HEK293 (cell line): ENCODE measurements around the gene CTDSP1.
A peak's percentile ranks its signal among the peaks of the same experiment; 100 is the strongest.

Experiments
- CTCF ChIA-PET: fragments of 350-600 bp; formaldehyde crosslinking; extraction: SDS; loops from one replicate; lab custom pipeline; 2021; ENCODE audit warnings: antibody characterized with exemption; lab: Yijun Ruan, JAX
- POLR2A ChIA-PET: fragments of 300-600 bp; formaldehyde crosslinking; extraction: SDS; loops from one replicate; lab custom pipeline; 2020; ENCODE audit warnings: antibody characterized with exemption, inconsistent platforms; lab: Yijun Ruan, JAX
- H3K27ac ChIP-seq: fragments of 200-500 bp; sonication (Bioruptor generic); 2 replicates; pipeline ENCODE4 v1.5.1; 2014; ENCODE audit warnings: low read depth, low read length, control low read depth, inconsistent platforms; ENCODE audit errors: extremely low read depth
- H3K36me3 ChIP-seq, 2 experiments: fragments of 200-500 bp in 1 of 2; sonication (Bioruptor generic) in 1 of 2; 1 replicate in 1 of 2; 2 replicates in 1 of 2; pipeline ENCODE4 v1.5.1; 2014 to 2017; ENCODE audit warnings: inconsistent platforms in 2 of 2, low read length in 2 of 2; ENCODE audit not compliant: control insufficient read depth in 2 of 2, insufficient read depth in 1 of 2
- H3K4me1 ChIP-seq: fragments of 200-500 bp; sonication (Bioruptor generic); 2 replicates; pipeline ENCODE4 v1.5.1; 2014; ENCODE audit warnings: mild to moderate bottlenecking, low read length, inconsistent platforms; ENCODE audit not compliant: control insufficient read depth, insufficient read depth
- H3K4me3 ChIP-seq: 2 replicates; pipeline ENCODE4 v1.5.1; 2011; ENCODE audit warnings: low read depth, mild to moderate bottlenecking, control low read depth, low read length, moderate library complexity
- H3K9me3 ChIP-seq: fragments of 200-500 bp; sonication (Bioruptor generic); 2 replicates; pipeline ENCODE4 v1.5.1; 2014; ENCODE audit warnings: low read depth, low read length, inconsistent platforms; ENCODE audit not compliant: control insufficient read depth, insufficient read depth
- KLF9 ChIP-seq: fragments of 450-650 bp; formaldehyde crosslinking; IDR thresholded peaks from 2 replicates; pipeline ENCODE4 v1.5.1; 2016; ENCODE audit warnings: missing biosample characterization, missing genetic modification characterization, low read depth
- MZF1 ChIP-seq: fragments of 450-650 bp; formaldehyde crosslinking; IDR thresholded peaks from 2 replicates; pipeline ENCODE4 v1.5.1; 2017; ENCODE audit warnings: missing biosample characterization, missing genetic modification characterization, borderline replicate concordance
- PRDM4 ChIP-seq: fragments of 450-650 bp; formaldehyde crosslinking; IDR thresholded peaks from 2 replicates; pipeline ENCODE4 v1.5.1; 2017; ENCODE audit warnings: missing biosample characterization, missing genetic modification characterization
- ZBTB21 ChIP-seq: fragments of 450-650 bp; formaldehyde crosslinking; IDR thresholded peaks from 2 replicates; pipeline ENCODE4 v1.5.1; 2017; ENCODE audit warnings: missing biosample characterization, missing genetic modification characterization
- ZNF138 ChIP-seq: fragments of 450-650 bp; formaldehyde crosslinking; IDR thresholded peaks from 2 replicates; pipeline ENCODE4 v1.5.1; 2016; ENCODE audit warnings: missing biosample characterization, missing genetic modification characterization, borderline replicate concordance
- ZNF174 ChIP-seq: fragments of 450-650 bp; formaldehyde crosslinking; IDR thresholded peaks from 2 replicates; pipeline ENCODE4 v1.5.0; 2017; ENCODE audit warnings: missing biosample characterization, mild to moderate bottlenecking, missing genetic modification characterization
- ZNF211 ChIP-seq: fragments of 450-650 bp; formaldehyde crosslinking; IDR thresholded peaks from 2 replicates; pipeline ENCODE4 v1.5.1; 2016; ENCODE audit warnings: low read depth, missing biosample characterization, missing genetic modification characterization
- ZNF223 ChIP-seq: fragments of 450-650 bp; formaldehyde crosslinking; IDR thresholded peaks from 2 replicates; pipeline ENCODE4 v1.5.1; 2016; ENCODE audit warnings: missing biosample characterization, missing genetic modification characterization
- ZNF311 ChIP-seq: fragments of 450-650 bp; formaldehyde crosslinking; IDR thresholded peaks from 2 replicates; pipeline ENCODE4 v1.5.1; 2017; ENCODE audit warnings: missing biosample characterization, missing genetic modification characterization, borderline replicate concordance
- ZNF324 ChIP-seq: fragments of 450-650 bp; formaldehyde crosslinking; IDR thresholded peaks from 2 replicates; pipeline ENCODE4 v1.5.1; 2016; ENCODE audit warnings: missing biosample characterization, missing genetic modification characterization
- ZNF398 ChIP-seq: fragments of 450-650 bp; formaldehyde crosslinking; IDR thresholded peaks from 2 replicates; pipeline ENCODE4 v1.5.1; 2017; ENCODE audit warnings: missing biosample characterization, missing genetic modification characterization
- ZNF600 ChIP-seq: fragments of 450-650 bp; formaldehyde crosslinking; IDR thresholded peaks from 2 replicates; pipeline ENCODE4 v1.5.1; 2016; ENCODE audit warnings: missing biosample characterization, missing genetic modification characterization
- ZNF624 ChIP-seq: fragments of 450-650 bp; formaldehyde crosslinking; IDR thresholded peaks from 2 replicates; pipeline ENCODE4 v1.5.1; 2017; ENCODE audit warnings: missing biosample characterization, missing genetic modification characterization
- ZNF692 ChIP-seq: fragments of 450-650 bp; formaldehyde crosslinking; IDR thresholded peaks from 2 replicates; pipeline ENCODE4 v1.5.1; 2016; ENCODE audit warnings: missing biosample characterization, missing genetic modification characterization
- ZNF76 ChIP-seq: fragments of 450-650 bp; formaldehyde crosslinking; IDR thresholded peaks from 2 replicates; pipeline ENCODE4; 2016; ENCODE audit warnings: low read depth, missing biosample characterization, missing genetic modification characterization, borderline replicate concordance
- ZNF776 ChIP-seq: fragments of 450-650 bp; formaldehyde crosslinking; IDR thresholded peaks from 2 replicates; pipeline ENCODE4 v1.5.0; 2017; ENCODE audit warnings: missing biosample characterization, missing genetic modification characterization, borderline replicate concordance
- ZSCAN4 ChIP-seq: fragments of 450-650 bp; formaldehyde crosslinking; IDR thresholded peaks from 2 replicates; pipeline ENCODE4 v1.5.1; 2017; ENCODE audit warnings: missing biosample characterization, missing genetic modification characterization
- ZSCAN5A ChIP-seq: fragments of 450-650 bp; formaldehyde crosslinking; IDR thresholded peaks from 2 replicates; pipeline ENCODE4 v1.5.1; 2016; ENCODE audit warnings: missing biosample characterization, missing genetic modification characterization

CTDSP1 gene

GRCh38 chr2:218402491-218402901 is 2.8 kb downstream of the CTDSP1 start:
- no peak overlapping the region for H3K27ac ChIP-seq
- ChIA-PET CTCF (no interaction called here), POLR2A (no interaction called here)
- H3K4me1 ChIP-seq, result peaks cover 10% of the 10 kb centered on the region; the same call in 1 of the 2 replicates
- H3K36me3 ChIP-seq, result peaks cover 0 to 41% of the 10 kb centered on the region in 2 experiments; a peak in 1 of 3 replicates
- TF ChIP-seq ZNF324 (tag by site-specific recombination), result no peak
- no peak for TF ChIP-seq KLF9 (tag by site-specific recombination)
- no peak for TF ChIP-seq ZNF692 (tag by site-specific recombination)
- TF ChIP-seq PRDM4 (tag by site-specific recombination), result no peak
- TF ChIP-seq ZNF398, result no peak
- no peak for TF ChIP-seq MZF1
- no peak for TF ChIP-seq ZNF223
- TF ChIP-seq ZNF600 (tag by site-specific recombination), result no peak
- no peak for TF ChIP-seq ZSCAN4 (tag by site-specific recombination)
- TF ChIP-seq ZNF776, result no peak
- no peak for TF ChIP-seq ZNF211
- no peak for TF ChIP-seq ZNF174 (tag by site-specific recombination)
- no peak for TF ChIP-seq ZBTB21
- TF ChIP-seq ZNF138, result no peak
- no peak for TF ChIP-seq ZSCAN5A (tag by site-specific recombination)
- no peak for TF ChIP-seq ZNF311 (tag by site-specific recombination)
- no peak for TF ChIP-seq ZNF624 (tag by site-specific recombination)
- H3K4me3 ChIP-seq, result no peak overlapping the region
- no peaks in the 10 kb centered on the region for H3K9me3 ChIP-seq

GRCh38 chr2:218402911-218403411 is 3.3 kb downstream of the CTDSP1 start:
- Histone ChIP-seq H3K4me3 (no peak overlapping the region), H3K4me1 (peaks cover 7% of the 10 kb centered on the region; the same call in 1 of the 2 replicates), H3K27ac (no peak overlapping the region), H3K9me3 (no peaks in the 10 kb centered on the region), H3K36me3 (peaks cover 0 to 41% of the 10 kb centered on the region in 2 experiments; a peak in 1 of 3 replicates)
- POLR2A ChIA-PET, result no interaction called here
- CTCF ChIA-PET, result no interaction called here
- peak; percentile 30; the same call in 1 of the 2 replicates for TF ChIP-seq PRDM4 (tag by site-specific recombination)
- TF ChIP-seq ZNF76 (tag by site-specific recombination), result no peak
